Measurements from ENCODE around the gene TBX15.

DNA sequence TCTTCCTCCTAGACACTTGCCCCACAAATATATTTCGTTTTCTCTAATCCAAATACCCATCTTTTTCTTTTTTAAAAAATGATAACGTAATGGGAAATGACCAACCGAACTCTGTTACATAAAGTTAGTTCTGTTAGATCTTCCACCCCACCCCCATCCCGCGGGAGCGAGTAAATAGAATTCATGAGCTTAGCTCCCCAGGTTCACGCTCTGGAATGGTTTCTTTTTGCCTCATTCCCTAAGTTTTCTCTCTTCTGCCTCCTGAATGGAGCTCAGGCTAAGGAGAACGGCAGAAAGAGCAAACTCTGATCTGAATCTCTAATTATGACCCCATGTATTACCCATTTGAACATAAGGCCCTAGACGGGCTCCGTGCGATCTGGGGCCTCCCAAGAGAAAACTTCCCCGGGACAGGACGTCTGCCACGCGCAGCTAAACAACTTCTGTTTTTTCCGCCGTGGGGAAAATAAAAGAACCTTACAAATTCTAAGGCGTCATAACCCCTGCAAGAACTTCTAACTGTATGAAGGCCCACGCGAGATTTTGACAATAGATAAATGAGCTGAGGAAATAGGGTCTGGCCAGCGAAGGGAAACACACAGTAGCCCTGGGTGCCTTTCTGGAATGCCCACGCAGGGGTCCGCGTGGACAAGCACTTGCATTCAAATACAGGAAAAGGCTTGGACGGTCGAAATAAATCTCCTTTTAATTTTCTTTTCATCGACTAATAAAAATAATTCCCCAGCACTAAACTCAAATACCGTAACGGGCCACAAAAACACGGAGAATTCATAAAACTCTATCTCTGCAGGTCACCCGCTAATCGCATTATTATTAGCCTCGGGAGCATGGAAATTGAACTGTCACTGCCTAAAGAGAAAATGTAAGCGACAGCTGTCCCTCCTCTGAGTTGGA, 2.2 kb downstream of the TBX15 start:
- TF ChIP-seq, protein P1, sequence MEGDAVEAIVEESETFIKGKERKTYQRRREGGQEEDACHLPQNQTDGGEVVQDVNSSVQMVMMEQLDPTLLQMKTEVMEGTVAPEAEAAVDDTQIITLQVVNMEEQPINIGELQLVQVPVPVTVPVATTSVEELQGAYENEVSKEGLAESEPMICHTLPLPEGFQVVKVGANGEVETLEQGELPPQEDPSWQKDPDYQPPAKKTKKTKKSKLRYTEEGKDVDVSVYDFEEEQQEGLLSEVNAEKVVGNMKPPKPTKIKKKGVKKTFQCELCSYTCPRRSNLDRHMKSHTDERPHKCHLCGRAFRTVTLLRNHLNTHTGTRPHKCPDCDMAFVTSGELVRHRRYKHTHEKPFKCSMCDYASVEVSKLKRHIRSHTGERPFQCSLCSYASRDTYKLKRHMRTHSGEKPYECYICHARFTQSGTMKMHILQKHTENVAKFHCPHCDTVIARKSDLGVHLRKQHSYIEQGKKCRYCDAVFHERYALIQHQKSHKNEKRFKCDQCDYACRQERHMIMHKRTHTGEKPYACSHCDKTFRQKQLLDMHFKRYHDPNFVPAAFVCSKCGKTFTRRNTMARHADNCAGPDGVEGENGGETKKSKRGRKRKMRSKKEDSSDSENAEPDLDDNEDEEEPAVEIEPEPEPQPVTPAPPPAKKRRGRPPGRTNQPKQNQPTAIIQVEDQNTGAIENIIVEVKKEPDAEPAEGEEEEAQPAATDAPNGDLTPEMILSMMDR (IDR thresholded peaks at IDR 0.05) = no peak
- TF ChIP-seq POLR2A (IDR thresholded peaks at IDR 0.05) = no peak
